ENCODE results near the gene HFE. TPM values are rescaled to one million over a fixed set of nuclear protein-coding genes. Genes with fewer than 3 reads are reported as not detected.

HFE gene
- total RNA-seq, 2 donors from 2014 or later: 1.8 to 2.1 TPM

DNA sequence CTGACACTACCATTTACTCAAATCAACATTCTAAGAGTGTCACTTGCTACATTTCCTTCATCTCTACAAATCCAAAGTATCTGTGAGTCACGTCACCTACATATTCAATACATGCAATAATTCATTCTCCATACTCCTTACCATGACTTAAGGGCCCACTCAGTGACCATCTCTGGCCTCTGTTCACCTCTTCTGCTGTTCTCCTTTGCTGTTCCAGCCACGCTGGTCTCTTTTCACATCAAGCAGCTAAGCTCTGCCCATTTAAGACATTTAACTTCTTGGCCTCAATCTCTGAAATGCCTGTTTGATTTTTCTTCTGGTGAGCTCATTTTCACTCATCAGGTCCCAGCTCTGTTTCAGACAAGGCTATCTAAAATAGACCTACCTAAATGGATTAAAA, 46.5 kb downstream of the HFE start:
- H3K27me3 Mint-ChIP-seq (ENCODE audit: insufficient read depth): peaks cover 17% of the 10 kb centered on the region
- H3K36me3 ChIP-seq (ENCODE audit: control insufficient read depth, insufficient read depth, low read length): no peaks in the 10 kb centered on the region
- no peak overlapping the region for H3K4me3 ChIP-seq (ENCODE audit: low read length)
- no peak overlapping the region for H3K27ac Mint-ChIP-seq
- no peak for TF ChIP-seq CTCF (conservative IDR thresholded peaks at IDR 0.05)
- H3K4me1 Mint-ChIP-seq: peaks cover 6% of the 10 kb centered on the region
- WGBS, 2 experiments (ENCODE audit: insufficient coverage in 1 of 2, insufficient read length in 1 of 2): 90 to 97% methylated on average over 2 of the region's 2 CpGs
- no peak overlapping the region for H3K9ac ChIP-seq (ENCODE audit: extremely low read depth, low read length, poor library complexity, severe bottlenecking)
- H3K27ac ChIP-seq (ENCODE audit: low read depth, low read length): no peak overlapping the region
- no peaks in the 10 kb centered on the region for H3K9me3 ChIP-seq (ENCODE audit: control insufficient read depth, low read length)
- H3K9me3 Mint-ChIP-seq: no peaks in the 10 kb centered on the region
- H3K4me3 Mint-ChIP-seq: no peak overlapping the region
- H3K36me3 Mint-ChIP-seq (ENCODE audit: low read depth): peaks cover 2% of the 10 kb centered on the region
- DNase-seq: no peak
- peaks cover 3% of the 10 kb centered on the region for H3K4me1 ChIP-seq (ENCODE audit: control insufficient read depth, insufficient read depth, low read length)
- peaks cover 25% of the 10 kb centered on the region for H3K27me3 ChIP-seq (ENCODE audit: control insufficient read depth, insufficient read depth, low read length, poor library complexity, severe bottlenecking)

- no peak overlapping the region for H3K9ac ChIP-seq (ENCODE audit: extremely low read depth, low read length, poor library complexity, severe bottlenecking)
- H3K27me3 Mint-ChIP-seq (ENCODE audit: insufficient read depth): peaks cover 17% of the 10 kb centered on the region
- H3K9me3 ChIP-seq (ENCODE audit: control insufficient read depth, low read length): no peaks in the 10 kb centered on the region
- TF ChIP-seq CTCF (conservative IDR thresholded peaks at IDR 0.05): no peak
- no peak overlapping the region for H3K4me3 ChIP-seq (ENCODE audit: low read length)
- H3K36me3 ChIP-seq (ENCODE audit: control insufficient read depth, insufficient read depth, low read length): no peaks in the 10 kb centered on the region
- H3K27ac ChIP-seq (ENCODE audit: low read depth, low read length): no peak overlapping the region
- no peak for DNase-seq
- no peak overlapping the region for H3K4me3 Mint-ChIP-seq
- no peaks in the 10 kb centered on the region for H3K4me1 ChIP-seq (ENCODE audit: control insufficient read depth, insufficient read depth, low read length)
- no peaks in the 10 kb centered on the region for H3K9me3 Mint-ChIP-seq
- peaks cover 25% of the 10 kb centered on the region for H3K27me3 ChIP-seq (ENCODE audit: control insufficient read depth, insufficient read depth, low read length, poor library complexity, severe bottlenecking)
- H3K36me3 Mint-ChIP-seq (ENCODE audit: low read depth): no peaks in the 10 kb centered on the region
- no peak overlapping the region for H3K27ac Mint-ChIP-seq
- peaks cover 8% of the 10 kb centered on the region for H3K4me1 Mint-ChIP-seq
These were observed 49.1 kb downstream of the HFE start for GRCh38 chr6:26136321-26136720.

DNA sequence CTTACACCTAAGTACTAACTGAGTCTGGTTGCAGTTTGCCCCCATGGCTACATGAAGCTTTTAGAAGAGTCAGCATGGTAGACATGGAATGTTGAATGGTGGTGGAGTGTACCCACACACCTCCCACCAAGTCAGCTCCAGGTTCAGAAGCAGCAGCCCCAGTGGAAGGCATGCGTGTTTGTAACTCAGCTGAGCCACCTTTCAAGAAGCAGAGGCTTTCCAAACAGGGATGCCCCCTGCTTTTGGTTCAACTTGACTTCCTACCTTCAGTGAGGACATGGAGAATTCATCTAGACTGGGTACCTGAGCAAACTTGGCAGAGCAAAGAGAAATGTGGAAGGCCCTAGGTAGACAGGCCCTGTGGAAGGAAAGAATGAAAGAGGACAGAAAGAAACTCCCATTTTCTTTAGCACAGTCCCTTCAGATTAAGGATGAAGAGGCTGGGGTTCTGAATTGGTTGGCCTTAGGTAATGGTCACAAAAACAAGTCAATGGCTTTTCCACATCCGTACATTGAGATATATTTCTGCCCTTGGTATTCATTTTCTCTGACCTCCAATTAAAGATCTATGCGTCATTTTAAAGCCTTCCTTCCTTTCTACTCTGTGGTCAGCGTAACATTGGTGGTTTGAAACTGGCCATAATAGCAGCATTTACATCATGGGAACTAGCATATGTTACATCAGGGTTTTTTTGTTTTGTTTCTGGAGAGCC, 53.2 kb downstream of the HFE start:
- no peak for TF ChIP-seq CTCF (conservative IDR thresholded peaks at IDR 0.05)
- no peak for DNase-seq
- Mint-ChIP-seq H3K27me3 (ENCODE audit: insufficient read depth) (no peaks in the 10 kb centered on the region), H3K4me1 (peaks cover 16% of the 10 kb centered on the region), H3K27ac (no peak overlapping the region), H3K9me3 (no peaks in the 10 kb centered on the region), H3K4me3 (no peak overlapping the region), H3K36me3 (ENCODE audit: low read depth) (no peaks in the 10 kb centered on the region)
- Histone ChIP-seq H3K9me3 (ENCODE audit: control insufficient read depth, low read length) (no peaks in the 10 kb centered on the region), H3K9ac (ENCODE audit: extremely low read depth, low read length, poor library complexity, severe bottlenecking) (no peak overlapping the region), H3K4me3 (ENCODE audit: low read length) (no peak overlapping the region), H3K27me3 (ENCODE audit: control insufficient read depth, insufficient read depth, low read length, poor library complexity, severe bottlenecking) (no peaks in the 10 kb centered on the region), H3K4me1 (ENCODE audit: control insufficient read depth, insufficient read depth, low read length) (peaks cover 3% of the 10 kb centered on the region), H3K36me3 (ENCODE audit: control insufficient read depth, insufficient read depth, low read length) (no peaks in the 10 kb centered on the region), H3K27ac (ENCODE audit: low read depth, low read length) (no peak overlapping the region)
- WGBS, 2 experiments (ENCODE audit: insufficient coverage in 1 of 2, insufficient read length in 1 of 2): 93% methylated on average over 3 to 4 of the region's 4 CpGs

All from endodermal cell (in vitro differentiated cells).